Measurements from ENCODE around the gene DRD4. TPM values are rescaled to one million over a fixed set of nuclear protein-coding genes. Genes with fewer than 3 reads are reported as not detected.

The DRD4 gene
- total and polyA plus RNA-seq, 9 of the 15 experiments (the other 6 are each of a cell fraction or from before 2014, with no cell fraction given): 0.04 to 0.95 (median 0.21) TPM; not detected in 5

- no peak for TF ChIP-seq CREBBP (IDR thresholded peaks at IDR 0.05; ENCODE audit: low read depth, low read length)
- no peak for TF ChIP-seq TCF7L2 (IDR thresholded peaks at IDR 0.05; ENCODE audit: low read depth, low read length)
- TF ChIP-seq, protein P1, sequence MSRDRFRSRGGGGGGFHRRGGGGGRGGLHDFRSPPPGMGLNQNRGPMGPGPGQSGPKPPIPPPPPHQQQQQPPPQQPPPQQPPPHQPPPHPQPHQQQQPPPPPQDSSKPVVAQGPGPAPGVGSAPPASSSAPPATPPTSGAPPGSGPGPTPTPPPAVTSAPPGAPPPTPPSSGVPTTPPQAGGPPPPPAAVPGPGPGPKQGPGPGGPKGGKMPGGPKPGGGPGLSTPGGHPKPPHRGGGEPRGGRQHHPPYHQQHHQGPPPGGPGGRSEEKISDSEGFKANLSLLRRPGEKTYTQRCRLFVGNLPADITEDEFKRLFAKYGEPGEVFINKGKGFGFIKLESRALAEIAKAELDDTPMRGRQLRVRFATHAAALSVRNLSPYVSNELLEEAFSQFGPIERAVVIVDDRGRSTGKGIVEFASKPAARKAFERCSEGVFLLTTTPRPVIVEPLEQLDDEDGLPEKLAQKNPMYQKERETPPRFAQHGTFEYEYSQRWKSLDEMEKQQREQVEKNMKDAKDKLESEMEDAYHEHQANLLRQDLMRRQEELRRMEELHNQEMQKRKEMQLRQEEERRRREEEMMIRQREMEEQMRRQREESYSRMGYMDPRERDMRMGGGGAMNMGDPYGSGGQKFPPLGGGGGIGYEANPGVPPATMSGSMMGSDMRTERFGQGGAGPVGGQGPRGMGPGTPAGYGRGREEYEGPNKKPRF (IDR thresholded peaks at IDR 0.05; ENCODE audit: low read depth, low read length): no peak
- peak; percentile 89 for TF ChIP-seq BACH1 (tag; IDR thresholded peaks at IDR 0.05)
- TF ChIP-seq ZNF280B (CRISPR knock-in tag; IDR thresholded peaks at IDR 0.05): no peak
- TF ChIP-seq, protein P2, sequence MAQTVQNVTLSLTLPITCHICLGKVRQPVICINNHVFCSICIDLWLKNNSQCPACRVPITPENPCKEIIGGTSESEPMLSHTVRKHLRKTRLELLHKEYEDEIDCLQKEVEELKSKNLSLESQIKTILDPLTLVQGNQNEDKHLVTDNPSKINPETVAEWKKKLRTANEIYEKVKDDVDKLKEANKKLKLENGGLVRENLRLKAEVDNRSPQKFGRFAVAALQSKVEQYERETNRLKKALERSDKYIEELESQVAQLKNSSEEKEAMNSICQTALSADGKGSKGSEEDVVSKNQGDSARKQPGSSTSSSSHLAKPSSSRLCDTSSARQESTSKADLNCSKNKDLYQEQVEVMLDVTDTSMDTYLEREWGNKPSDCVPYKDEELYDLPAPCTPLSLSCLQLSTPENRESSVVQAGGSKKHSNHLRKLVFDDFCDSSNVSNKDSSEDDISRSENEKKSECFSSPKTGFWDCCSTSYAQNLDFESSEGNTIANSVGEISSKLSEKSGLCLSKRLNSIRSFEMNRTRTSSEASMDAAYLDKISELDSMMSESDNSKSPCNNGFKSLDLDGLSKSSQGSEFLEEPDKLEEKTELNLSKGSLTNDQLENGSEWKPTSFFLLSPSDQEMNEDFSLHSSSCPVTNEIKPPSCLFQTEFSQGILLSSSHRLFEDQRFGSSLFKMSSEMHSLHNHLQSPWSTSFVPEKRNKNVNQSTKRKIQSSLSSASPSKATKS (CRISPR knock-in tag; IDR thresholded peaks at IDR 0.05): no peak
- no peak for TF ChIP-seq IRF1 (CRISPR knock-in tag; IDR thresholded peaks at IDR 0.05; ENCODE audit: borderline replicate concordance)
- no peak for TF ChIP-seq PPARD (CRISPR knock-in tag; IDR thresholded peaks at IDR 0.05)
- TF ChIP-seq NEUROD1 (IDR thresholded peaks at IDR 0.05; ENCODE audit: borderline replicate concordance, low read depth, low read length, partially characterized antibody): no peak
- TF ChIP-seq PBX2 (CRISPR knock-in tag; IDR thresholded peaks at IDR 0.05; ENCODE audit: low read depth): no peak
- no peak for TF ChIP-seq PBX2 (tag; conservative IDR thresholded peaks at IDR 0.05; ENCODE audit: low read depth)
- TF ChIP-seq ETV5 (CRISPR knock-in tag; IDR thresholded peaks at IDR 0.05; ENCODE audit: low read depth): no peak
- TF ChIP-seq ZBTB26 (CRISPR knock-in tag; IDR thresholded peaks at IDR 0.05): no peak
- TF ChIP-seq RCOR1 (IDR thresholded peaks at IDR 0.05; ENCODE audit: borderline replicate concordance in 1 of 2, low read depth in 2 of 2, low read length in 2 of 2): peak in 1 of 2 experiments; percentile 60; a peak in 2 of 4 replicates
- TF ChIP-seq CBX1 (IDR thresholded peaks at IDR 0.05; ENCODE audit: low read depth): no peak
- TF ChIP-seq ZNF311 (CRISPR knock-in tag; IDR thresholded peaks at IDR 0.05): no peak
- no peak for TF ChIP-seq HDAC6 (IDR thresholded peaks at IDR 0.05; ENCODE audit: low read depth, low read length)
These were observed 28.7 kb downstream of the DRD4 start (continued) for GRCh38 chr11:665704-666281.
